Stimulated activated CD8-positive, alpha-beta memory T cell treated with anti-CD3 and anti-CD28 coated beads, Interleukin-4, amount 100 ng/mL, for 48 hours (primary cell): ENCODE data around the gene TXNDC8.
"Not testable (repeated sequence)": the region's sequence is repeated elsewhere in the genome, so short reads cannot be mapped to it uniquely, and the experiment has no call there.

Experiments used
- DNase-seq: peaks from one replicate; pipeline ENCODE4 v3.0.0-alpha.2; 2020

Gene TXNDC8

DNA sequence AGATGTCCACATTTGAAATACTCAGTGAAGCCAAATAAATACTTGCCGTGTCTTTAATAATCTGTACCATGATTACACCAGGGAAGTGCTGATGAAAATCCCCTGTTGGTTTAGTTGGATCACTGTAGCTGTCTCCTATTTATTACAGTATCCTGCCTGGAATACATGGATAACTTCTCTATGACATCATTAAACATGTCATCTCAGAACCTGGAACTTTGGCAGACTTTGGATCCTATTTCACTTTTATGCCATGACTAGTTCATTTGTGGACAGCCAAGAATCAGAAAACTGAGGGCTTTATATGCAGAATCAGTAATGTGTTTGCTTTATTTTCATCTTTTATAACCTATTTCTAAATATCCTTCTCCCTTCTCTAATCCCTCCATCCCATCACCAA lies at the start of gene TXNDC8:
TSS of gene TXNDC8 (minus strand) at position 137 of the 400 bp plus-strand sequence.
- DNase-seq: no peak

GRCh38 chr9:110383491-110383890 lies 45.8 kb upstream of the TXNDC8 start:
- no peak for DNase-seq

- DNase-seq: no peak
Measured at GRCh38 chr9:110382731-110383130, 45.1 kb upstream of the TXNDC8 start.

DNA sequence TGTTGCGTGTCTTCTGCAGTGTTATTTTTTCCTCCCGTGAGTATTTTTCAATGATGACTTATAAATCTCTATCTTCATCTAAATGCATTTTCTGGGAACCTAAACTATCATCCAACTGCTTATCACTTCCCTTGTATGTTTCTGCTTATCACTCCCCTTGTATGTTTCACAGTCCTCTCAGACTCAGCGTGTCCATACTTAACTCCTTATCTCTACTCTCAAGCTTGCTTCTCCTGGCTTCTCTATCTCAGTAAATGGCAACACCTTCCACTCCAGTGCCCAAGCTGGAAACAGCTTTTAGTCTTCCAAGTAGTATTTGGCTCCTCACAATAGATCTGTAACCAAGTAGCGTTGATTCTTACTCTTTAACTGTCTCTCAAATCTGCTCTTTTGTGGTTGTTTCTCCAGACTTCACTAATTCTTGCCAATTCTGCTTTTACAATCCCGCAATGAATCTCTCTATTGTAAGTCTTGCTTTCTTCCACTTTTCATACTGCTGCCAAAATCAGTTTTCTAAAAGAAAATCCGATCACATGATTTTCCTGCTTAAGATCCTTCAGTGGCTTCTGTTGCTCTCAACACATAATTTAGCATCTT lies 33.8 kb upstream of the TXNDC8 start:
- DNase-seq: no peak

- DNase-seq: no peak
Measured at GRCh38 chr9:110370315-110370714, 32.7 kb upstream of the TXNDC8 start.

GRCh38 chr9:110364451-110364850 lies 26.8 kb upstream of the TXNDC8 start:
- no peak for DNase-seq

DNA sequence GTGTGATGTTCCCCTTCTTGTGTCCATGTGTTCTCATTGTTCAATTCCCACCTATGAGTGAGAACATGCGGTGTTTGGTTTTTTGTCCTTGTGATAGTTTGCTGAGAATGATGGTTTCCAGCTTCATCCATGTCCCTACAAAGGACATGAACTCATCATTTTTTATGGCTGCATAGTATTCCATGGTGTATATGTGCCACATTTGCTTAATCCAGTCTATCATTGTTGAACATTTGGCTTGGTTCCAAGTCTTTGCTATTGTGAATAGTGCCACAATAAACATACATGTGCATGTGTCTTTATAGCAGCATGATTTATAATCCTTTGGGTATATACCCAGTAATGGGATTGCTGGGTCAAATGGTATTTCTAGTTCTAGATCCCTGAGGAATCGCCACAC lies 21.3 kb upstream of the TXNDC8 start:
- DNase-seq: not testable (repeated sequence)

DNA sequence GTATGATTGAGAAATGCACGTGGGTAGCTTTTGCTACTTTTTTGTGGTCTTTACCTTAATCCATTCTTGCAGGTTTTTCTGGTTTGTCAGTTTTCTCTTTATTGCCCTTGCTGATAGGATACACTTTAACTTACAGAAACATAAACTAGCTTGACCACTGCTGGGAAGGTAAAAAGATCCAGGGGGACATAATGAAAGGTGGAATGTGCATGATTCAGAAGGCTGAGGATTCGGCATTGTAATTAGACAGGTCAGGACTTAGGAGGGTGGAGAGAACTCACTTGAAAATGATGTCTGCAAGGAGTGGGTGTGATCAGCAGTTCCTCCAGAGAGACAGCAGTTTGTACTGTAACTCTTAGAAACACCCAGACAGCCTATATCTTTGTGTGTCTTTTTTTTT lies 19.8 kb upstream of the TXNDC8 start:
- no peak for DNase-seq

DNA sequence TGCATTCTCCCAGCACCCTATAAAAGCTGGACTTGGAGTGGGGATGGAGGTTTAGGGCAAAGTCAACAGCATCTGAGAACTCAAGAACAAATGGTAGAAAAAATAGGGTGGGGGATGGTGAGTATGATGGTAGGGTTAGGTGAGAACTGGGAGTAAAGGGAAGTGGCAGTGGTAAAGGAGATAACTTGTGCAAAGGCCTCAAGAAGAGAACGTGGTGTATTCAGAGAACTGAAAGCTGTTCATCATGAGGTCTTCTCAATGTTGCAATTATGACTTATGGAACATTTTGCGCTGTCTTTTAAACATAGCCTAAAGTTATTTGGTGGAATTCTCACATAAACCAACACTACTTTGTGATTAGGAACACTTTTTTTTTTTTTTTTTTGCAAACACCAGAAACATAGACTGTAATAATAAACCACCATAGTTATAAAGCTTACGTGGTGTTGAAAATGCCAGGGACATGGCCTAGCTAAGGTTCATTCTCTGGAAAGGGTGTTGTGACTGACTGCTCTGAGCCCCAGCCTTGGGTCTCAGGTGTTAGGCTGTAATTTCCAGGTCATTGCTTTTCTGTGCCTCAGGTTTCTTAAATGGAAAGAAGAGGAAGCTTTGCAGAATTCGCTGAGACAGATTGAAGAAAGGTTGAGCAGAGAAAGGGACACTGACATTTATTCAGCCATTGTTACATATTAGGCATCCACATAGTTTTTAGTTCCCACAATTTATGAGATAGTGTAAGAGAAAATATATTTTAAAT lies 19.2 kb upstream of the TXNDC8 start:
- no peak for DNase-seq

DNA sequence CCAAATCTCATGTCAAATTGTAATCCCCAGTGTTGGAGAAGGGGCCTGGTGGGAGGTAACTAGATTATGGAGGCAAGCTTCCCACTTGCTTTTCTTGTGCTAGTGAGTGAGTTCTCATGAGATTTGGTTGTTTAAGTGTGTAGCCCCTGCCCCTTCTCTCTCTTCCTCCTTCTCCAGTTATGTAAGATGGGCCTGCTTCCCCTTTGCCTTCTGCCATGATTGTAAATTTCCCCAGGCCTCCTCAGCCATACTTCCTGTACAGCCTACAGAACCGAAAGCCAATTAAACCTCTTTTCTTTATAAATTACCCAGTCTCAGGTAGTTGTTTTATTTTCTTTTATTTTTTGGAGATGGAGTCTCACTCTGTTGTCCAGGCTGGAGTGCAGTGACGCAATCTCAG lies 18.2 kb upstream of the TXNDC8 start:
- DNase-seq: no peak

DNA sequence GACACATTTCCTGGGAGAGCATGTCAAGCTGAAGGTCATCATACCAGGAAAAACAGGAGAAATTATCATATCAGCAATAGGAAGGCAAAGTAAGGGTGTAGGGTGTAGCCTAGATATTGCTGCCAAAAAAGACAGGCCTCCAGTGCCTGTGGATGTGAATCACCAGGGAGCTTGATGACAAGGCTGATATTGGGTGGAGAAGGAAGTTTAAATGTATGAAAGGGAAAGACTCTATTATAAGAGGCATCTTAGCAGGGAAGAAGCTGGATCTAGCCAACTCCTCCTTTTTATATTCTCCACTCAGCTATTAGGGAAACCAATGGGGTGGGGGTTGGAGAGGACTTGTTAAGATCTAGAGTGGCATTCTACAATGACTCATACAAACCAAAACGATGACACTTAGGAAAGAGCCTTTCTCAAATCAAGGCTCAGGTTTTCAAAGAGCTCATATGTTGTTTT lies 13.4 kb upstream of the TXNDC8 start:
- no peak for DNase-seq

DNA sequence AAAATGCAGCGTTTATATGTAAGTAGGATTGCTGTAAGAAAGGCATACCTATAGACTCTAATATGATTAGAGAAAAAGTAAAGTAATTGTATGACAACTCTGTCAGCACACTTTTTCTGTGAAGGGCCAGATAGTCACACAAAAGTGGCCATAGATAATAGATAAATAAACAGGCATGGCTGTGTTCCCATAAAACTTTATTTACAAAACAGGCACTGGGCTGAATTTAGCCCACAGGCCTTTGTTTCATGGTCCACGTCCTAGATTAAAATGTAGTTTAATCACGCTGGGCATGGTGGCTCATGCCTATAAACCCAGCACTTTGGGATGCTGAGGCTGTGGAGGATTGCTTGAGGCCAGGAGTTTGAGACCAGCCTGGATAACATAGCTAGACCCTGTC lies 8.7 kb upstream of the TXNDC8 start:
- DNase-seq: no peak

DNA sequence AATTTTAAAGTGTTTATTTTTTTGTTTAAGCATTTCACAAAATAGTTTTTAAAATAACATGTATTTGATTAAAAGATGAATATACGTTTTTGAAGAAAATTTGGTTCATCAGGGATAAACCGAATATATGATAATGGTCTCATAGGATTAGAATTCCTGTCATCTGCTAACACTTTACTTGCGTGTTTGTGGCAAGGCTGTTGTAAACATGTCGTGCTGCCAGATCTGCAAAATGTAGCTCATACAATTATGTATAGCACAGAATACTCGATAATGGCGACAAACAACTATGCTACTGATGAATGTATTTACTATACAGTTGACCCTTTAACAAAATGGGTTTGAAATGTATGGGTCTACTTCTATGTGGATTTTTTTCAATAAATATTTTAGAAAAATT lies 7.2 kb upstream of the TXNDC8 start:
- no peak for DNase-seq

GRCh38 chr9:110343551-110343950 lies 5.9 kb upstream of the TXNDC8 start:
- no peak for DNase-seq

- DNase-seq: no peak
Measured at GRCh38 chr9:110340306-110340705, 2.6 kb upstream of the TXNDC8 start.

- no peak for DNase-seq
Measured at GRCh38 chr9:110338143-110338542, 480 bp upstream of the TXNDC8 start.

DNA sequence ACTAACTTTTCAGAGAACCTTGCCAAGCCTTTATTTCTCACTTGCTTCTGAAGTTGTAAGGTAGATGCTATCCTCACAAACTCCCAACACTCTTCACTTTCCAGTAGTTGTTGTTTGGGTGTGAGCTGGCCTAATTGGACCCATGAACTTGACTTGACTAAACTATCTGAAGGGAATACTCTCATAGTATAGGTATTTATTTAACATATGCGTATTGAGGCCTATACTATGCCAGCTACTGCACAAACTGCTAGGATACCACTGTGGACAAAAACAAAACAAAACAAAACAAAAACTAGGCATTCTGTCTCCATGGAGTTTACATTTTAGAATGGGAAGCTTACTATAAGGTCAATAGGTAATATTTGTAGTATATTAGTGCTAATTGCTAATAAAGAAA lies 1.3 kb downstream of the TXNDC8 start:
- DNase-seq: no peak

GRCh38 chr9:110334871-110335270 lies 2.8 kb downstream of the TXNDC8 start:
- DNase-seq: no peak

DNA sequence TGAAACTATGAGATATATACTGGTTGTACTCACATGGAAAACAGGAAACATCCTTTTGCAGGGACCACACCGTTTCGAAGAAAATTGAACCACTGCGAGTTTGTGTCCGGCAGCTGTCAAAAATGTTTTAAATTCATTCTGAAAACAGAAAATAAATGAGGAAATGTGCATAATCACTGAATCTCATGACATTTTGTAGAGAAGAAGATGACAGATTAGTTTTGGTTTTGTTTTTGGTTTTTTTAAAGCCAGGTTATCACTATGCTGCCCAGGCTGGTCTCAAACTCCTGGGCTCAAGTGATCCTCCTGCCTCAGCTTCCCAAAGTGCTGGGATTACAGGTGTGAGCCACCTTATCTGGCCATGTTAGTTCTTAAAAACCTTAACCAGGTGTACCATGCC lies 3.5 kb downstream of the TXNDC8 start:
- no peak for DNase-seq

DNA sequence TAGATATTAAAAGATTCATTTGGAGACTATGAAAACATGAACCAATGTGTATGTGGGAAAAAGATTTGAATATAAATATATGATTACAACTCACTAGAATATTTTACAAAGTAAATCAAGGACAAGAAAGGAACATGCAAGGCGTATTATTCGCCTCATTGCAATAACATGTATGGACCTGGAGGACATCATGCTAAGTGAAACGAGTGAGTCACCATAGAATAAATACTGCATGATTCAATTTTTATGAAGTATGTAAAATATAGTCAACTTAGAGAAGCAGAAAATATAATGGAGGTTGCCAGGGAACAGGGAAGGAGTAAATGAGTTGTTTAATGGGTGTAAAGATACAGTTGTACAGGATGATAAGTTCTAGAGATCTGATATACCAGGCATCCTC lies 4.9 kb downstream of the TXNDC8 start:
- DNase-seq: no peak

DNA sequence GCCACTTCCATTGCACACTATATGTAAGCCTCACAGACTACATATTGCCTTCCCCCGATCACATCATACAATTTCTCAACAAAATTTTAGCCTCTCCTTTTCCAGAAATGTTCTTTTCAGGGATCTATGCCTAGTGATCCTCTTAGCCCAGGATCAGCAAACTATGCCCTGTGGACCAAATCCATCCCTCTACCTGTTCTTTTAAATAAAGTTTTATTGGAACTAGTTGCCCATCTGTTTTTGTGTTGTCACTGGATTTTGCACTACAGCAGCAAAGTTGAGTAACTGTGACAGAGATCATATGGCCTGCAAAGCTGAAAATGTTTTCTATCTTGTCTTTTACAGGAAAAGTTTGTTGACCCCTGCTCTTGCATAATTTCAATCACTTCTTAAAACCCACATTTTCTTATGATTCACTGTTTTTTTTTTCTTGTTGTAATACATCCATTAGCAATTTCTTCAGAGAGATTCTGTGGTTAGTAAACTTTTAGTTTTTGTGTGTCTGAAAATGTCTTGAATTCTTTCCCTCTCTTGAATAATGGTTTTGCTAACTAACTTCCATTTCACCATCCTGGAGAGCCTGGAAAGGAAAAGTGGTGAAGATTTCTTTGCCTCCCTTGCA lies 7.1 kb downstream of the TXNDC8 start:
- no peak for DNase-seq

GRCh38 chr9:110329639-110330230 lies 7.9 kb downstream of the TXNDC8 start:
- DNase-seq: no peak

- no peak for DNase-seq
Measured at GRCh38 chr9:110328763-110329162, 8.9 kb downstream of the TXNDC8 start.

DNA sequence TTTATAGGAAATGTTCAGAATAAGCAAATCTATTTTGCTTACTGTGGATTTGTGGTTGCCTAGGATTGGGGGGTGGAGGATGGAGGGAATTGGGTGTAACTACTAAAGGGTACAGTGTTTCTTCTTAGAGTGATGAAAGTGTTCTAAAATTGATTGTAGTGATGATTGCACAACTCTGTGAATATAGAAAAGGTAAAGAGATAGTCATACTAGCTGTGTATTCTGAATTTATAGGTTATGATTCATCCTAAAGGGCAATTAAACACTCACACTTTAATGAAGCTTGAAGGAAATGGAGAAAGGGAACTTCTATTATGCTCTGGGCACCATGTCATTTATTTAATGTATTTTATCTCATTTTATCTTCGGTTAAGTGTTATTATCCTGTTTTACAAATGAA lies 9.9 kb downstream of the TXNDC8 start:
- DNase-seq: no peak
